ENCODE results near the gene MYO16. TPM values are rescaled to one million over a fixed set of nuclear protein-coding genes. Genes with fewer than 3 reads are reported as not detected.

The MYO16 gene
- total RNA-seq, 1 donor from 2014 or later: 2.3 TPM

DNA sequence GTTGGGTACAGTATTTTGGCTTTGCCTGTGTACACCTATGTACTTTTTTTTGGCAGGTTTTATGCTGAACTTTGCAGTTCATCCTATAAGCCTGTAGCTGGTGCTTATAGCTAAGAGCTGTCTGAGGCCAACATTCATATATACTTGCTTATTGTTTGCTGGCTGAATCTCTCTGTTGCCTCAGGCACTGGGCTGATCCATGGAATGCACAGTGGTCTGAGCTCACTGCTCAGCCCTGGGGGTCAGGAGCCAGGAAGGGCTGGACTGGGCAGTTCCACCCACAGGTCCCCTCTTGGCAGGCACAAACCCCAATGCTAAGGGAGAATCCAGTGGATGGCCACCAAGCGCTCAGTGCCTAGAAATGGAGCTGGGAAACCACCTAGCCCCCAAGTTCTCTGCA lies 308.7 kb downstream of the MYO16 start:
- no peak for DNase-seq (ENCODE audit: low spot score, unreplicated experiment)
- H3K36me3 Mint-ChIP-seq (ENCODE audit: insufficient read depth): no peaks in the 10 kb centered on the region
- no peak overlapping the region for H3K4me3 Mint-ChIP-seq (ENCODE audit: low read depth)
- H3K4me1 Mint-ChIP-seq (ENCODE audit: low read depth): peaks cover 1% of the 10 kb centered on the region
- H3K27me3 Mint-ChIP-seq: no peaks in the 10 kb centered on the region
- peaks cover 20% of the 10 kb centered on the region for H3K9me3 Mint-ChIP-seq (ENCODE audit: low read depth)
- TF ChIP-seq, protein P1, sequence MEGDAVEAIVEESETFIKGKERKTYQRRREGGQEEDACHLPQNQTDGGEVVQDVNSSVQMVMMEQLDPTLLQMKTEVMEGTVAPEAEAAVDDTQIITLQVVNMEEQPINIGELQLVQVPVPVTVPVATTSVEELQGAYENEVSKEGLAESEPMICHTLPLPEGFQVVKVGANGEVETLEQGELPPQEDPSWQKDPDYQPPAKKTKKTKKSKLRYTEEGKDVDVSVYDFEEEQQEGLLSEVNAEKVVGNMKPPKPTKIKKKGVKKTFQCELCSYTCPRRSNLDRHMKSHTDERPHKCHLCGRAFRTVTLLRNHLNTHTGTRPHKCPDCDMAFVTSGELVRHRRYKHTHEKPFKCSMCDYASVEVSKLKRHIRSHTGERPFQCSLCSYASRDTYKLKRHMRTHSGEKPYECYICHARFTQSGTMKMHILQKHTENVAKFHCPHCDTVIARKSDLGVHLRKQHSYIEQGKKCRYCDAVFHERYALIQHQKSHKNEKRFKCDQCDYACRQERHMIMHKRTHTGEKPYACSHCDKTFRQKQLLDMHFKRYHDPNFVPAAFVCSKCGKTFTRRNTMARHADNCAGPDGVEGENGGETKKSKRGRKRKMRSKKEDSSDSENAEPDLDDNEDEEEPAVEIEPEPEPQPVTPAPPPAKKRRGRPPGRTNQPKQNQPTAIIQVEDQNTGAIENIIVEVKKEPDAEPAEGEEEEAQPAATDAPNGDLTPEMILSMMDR (IDR thresholded peaks at IDR 0.05; ENCODE audit: unreplicated experiment): no peak
- no peak overlapping the region for H3K27ac Mint-ChIP-seq

DNA sequence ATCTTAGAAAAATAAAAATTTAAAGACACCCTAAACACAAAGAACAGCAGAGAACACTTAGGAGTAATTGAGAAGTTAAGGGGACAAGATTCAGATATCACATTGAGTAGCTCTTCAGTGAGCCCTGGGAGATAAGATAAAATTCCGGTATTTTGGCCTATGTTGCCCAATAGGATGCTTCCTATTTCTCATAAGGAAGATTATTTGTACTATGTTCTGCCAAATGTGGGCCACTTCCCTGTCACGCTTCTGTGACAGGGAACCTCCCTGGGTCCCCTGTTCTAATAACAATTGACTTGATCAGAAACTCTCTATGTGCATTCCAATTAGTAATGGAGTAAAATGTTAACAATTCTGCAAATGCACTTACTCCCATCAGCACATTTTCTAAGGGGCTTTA lies 310.7 kb downstream of the MYO16 start:
- Mint-ChIP-seq H3K27me3 (no peaks in the 10 kb centered on the region), H3K4me1 (ENCODE audit: low read depth) (peaks cover 1% of the 10 kb centered on the region), H3K27ac (no peak overlapping the region), H3K4me3 (ENCODE audit: low read depth) (no peak overlapping the region), H3K9me3 (ENCODE audit: low read depth) (peaks cover 12% of the 10 kb centered on the region), H3K36me3 (ENCODE audit: insufficient read depth) (no peaks in the 10 kb centered on the region)
- DNase-seq (ENCODE audit: low spot score, unreplicated experiment): no peak
- TF ChIP-seq, protein P1 (IDR thresholded peaks at IDR 0.05; ENCODE audit: unreplicated experiment): no peak

DNA sequence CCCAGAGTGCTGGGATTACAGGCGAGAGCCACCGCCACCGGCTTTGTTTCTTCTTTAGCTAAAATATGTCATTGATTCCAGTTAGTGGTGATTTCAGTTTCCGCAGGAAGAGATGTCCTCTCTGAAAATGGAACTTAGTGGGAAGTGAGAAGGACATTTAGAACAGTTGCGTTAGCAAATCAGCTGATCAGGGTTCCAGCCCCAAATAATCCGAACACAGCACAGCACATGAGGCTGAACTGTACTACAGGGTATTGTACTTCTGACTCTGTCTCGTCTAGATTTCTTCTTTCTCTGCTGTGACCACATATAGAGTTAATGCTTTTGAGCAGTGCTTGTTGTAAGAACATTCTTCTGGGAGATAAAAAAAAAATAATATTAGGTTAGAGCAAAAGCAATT lies 314.4 kb downstream of the MYO16 start:
- no peak for DNase-seq (ENCODE audit: low spot score, unreplicated experiment)
- H3K4me1 Mint-ChIP-seq (ENCODE audit: low read depth): peaks cover 15% of the 10 kb centered on the region
- TF ChIP-seq, protein P1 (IDR thresholded peaks at IDR 0.05; ENCODE audit: unreplicated experiment): no peak
- H3K4me3 Mint-ChIP-seq (ENCODE audit: low read depth): no peak overlapping the region
- no peaks in the 10 kb centered on the region for H3K36me3 Mint-ChIP-seq (ENCODE audit: insufficient read depth)
- no peaks in the 10 kb centered on the region for H3K9me3 Mint-ChIP-seq (ENCODE audit: low read depth)
- H3K27me3 Mint-ChIP-seq: no peaks in the 10 kb centered on the region
- no peak overlapping the region for H3K27ac Mint-ChIP-seq

DNA sequence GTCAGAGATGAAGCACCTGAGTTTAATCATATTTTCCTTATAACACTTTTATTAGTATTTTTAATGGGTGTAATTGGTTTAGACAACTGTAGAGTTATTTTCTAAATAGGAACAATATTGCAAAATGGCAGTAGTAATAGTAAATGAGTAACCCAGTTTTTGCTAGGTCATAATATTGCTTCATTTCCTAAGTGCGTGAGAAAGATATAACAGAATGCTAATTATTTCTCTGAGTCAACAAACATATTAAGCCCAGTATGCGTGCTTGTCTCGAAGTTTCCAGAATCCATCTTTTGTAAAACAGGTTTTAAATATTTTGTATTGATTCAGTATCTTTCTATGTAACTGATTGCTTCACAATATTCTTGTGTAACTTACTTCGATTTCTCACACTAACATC lies 315.3 kb downstream of the MYO16 start:
- Mint-ChIP-seq H3K27ac (no peak overlapping the region), H3K9me3 (ENCODE audit: low read depth) (no peaks in the 10 kb centered on the region), H3K27me3 (no peaks in the 10 kb centered on the region), H3K4me1 (ENCODE audit: low read depth) (peaks cover 15% of the 10 kb centered on the region), H3K4me3 (ENCODE audit: low read depth) (no peak overlapping the region), H3K36me3 (ENCODE audit: insufficient read depth) (no peaks in the 10 kb centered on the region)
- DNase-seq (ENCODE audit: low spot score, unreplicated experiment): no peak
- TF ChIP-seq, protein P1 (IDR thresholded peaks at IDR 0.05; ENCODE audit: unreplicated experiment): no peak

DNA sequence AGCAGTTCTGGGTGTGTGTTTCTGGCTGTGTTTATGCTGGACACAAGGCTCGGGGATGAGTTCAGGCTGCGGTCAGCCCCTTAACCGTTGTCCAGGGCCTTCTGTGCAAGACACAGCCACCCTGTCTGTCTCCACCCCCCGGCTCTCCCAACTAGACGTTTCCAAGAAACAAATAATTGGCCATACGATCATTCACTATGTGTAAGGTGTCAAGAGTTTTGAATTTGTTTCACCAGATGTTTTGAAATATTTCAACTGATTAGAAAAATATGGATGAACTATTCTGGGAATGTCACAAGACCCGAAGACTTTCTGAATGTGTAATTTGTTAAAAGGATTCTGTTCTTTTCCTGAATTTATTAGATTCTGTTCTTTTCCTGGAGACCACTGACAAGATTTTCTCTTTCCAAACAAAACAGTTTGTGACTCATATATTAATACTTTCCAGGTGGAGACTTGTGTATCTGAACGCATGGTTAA lies 318.2 kb downstream of the MYO16 start:
- no peaks in the 10 kb centered on the region for H3K27me3 Mint-ChIP-seq
- peak overlapping the region; percentile 34 for H3K27ac Mint-ChIP-seq
- H3K9me3 Mint-ChIP-seq (ENCODE audit: low read depth): no peaks in the 10 kb centered on the region
- H3K36me3 Mint-ChIP-seq (ENCODE audit: insufficient read depth): no peaks in the 10 kb centered on the region
- no peak overlapping the region for H3K4me3 Mint-ChIP-seq (ENCODE audit: low read depth)
- H3K4me1 Mint-ChIP-seq (ENCODE audit: low read depth): peaks cover 16% of the 10 kb centered on the region
- TF ChIP-seq, protein P1 (IDR thresholded peaks at IDR 0.05; ENCODE audit: unreplicated experiment): no peak
- DNase-seq (ENCODE audit: low spot score, unreplicated experiment): no peak

Data from progenitor cell of endocrine pancreas (in vitro differentiated cells).